Skeletal muscle tissue (tissue), 4 donors: Measurements from ENCODE around the gene FOXD4. TPM values are rescaled to one million over a fixed set of nuclear protein-coding genes. Genes with fewer than 3 reads are reported as not detected.
"Not testable (repeated sequence)": the region's sequence is repeated elsewhere in the genome, so short reads cannot be mapped to it uniquely, and the experiment has no call there.

ENCODE experiments used
- H3K27ac ChIP-seq: one replicate; pipeline ENCODE4 v1.7.0; 2013; ENCODE audit warnings: mild to moderate bottlenecking, low read depth, low read length, inconsistent platforms
- H3K27me3 ChIP-seq, 3 donors: one replicate each; pipeline ENCODE4 v1.7.0; 2013; ENCODE audit warnings: low read length in 3 of 3; ENCODE audit not compliant: control insufficient read depth in 3 of 3, insufficient read depth in 3 of 3
- H3K36me3 ChIP-seq, 3 donors: one replicate each; pipeline ENCODE4 v1.7.0; 2013; ENCODE audit warnings: low read length in 3 of 3; ENCODE audit not compliant: control insufficient read depth in 3 of 3, insufficient read depth in 3 of 3
- H3K4me1 ChIP-seq, 3 donors: one replicate each; pipeline ENCODE4 v1.7.0; 2013; ENCODE audit warnings: low read length in 3 of 3, mild to moderate bottlenecking in 3 of 3; ENCODE audit not compliant: control insufficient read depth in 3 of 3, insufficient read depth in 3 of 3
- H3K4me3 ChIP-seq, 3 donors: one replicate each; pipeline ENCODE4 v1.7.0; 2013; ENCODE audit warnings: low read length in 3 of 3
- H3K9ac ChIP-seq, 3 donors: one replicate each; pipeline ENCODE4 v1.7.0; 2013; ENCODE audit warnings: low read length in 3 of 3, mild to moderate bottlenecking in 3 of 3, moderate library complexity in 2 of 3, low read depth in 1 of 3
- H3K9me3 ChIP-seq, 3 donors: one replicate each; pipeline ENCODE4 v1.7.0; 2013; ENCODE audit warnings: low read length in 3 of 3; ENCODE audit not compliant: control insufficient read depth in 3 of 3
- total RNA-seq: library from RNA; depleted of rRNA; stranded (reverse); fragments of >200 nt; gene quantifications from one replicate; pipeline ENCODE4 v1.2.3, GENCODE V29; 2014
- donor health status: Osteomylitis.

The FOXD4 gene
- 0.52 TPM for total RNA-seq

- Histone ChIP-seq H3K4me1 (peaks cover 5 to 15% (median 6%) of the 10 kb centered on the region in 3 donors), H3K27me3 (peaks cover 30 to 32% (median 30%) of the 10 kb centered on the region in 3 donors)
- H3K9ac ChIP-seq, H3K27ac ChIP-seq, H3K36me3 ChIP-seq, H3K4me3 ChIP-seq, H3K9me3 ChIP-seq: not testable (repeated sequence)
These were observed at the start of gene FOXD4 for GRCh38 chr9:117995-118467. TSS of gene FOXD4 (minus strand) at chr9:118417. CDS start at chr9:118119, 298 bp downstream.

DNA sequence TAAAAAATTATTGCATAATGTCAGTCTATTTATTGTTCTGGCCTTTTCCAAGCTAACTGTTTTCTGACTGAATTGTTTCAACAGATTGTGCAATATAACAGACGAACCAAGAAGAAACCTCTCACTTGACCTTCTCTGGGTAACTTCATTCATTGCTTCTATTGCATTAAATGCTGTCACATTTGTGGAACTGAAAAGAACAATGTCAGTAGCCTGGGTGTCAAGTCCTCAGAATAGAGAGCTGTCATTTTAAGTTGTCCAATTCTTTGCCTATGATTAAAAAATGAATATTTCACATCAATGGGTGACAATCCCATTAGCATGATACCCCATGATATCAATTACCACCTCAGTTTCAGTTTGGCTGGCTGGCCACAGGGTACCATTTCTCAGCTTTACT, 41.7 kb upstream of the FOXD4 start:
- not testable (repeated sequence) for H3K4me1 ChIP-seq, H3K36me3 ChIP-seq, H3K9ac ChIP-seq, H3K27me3 ChIP-seq, H3K9me3 ChIP-seq, H3K4me3 ChIP-seq, H3K27ac ChIP-seq

DNA sequence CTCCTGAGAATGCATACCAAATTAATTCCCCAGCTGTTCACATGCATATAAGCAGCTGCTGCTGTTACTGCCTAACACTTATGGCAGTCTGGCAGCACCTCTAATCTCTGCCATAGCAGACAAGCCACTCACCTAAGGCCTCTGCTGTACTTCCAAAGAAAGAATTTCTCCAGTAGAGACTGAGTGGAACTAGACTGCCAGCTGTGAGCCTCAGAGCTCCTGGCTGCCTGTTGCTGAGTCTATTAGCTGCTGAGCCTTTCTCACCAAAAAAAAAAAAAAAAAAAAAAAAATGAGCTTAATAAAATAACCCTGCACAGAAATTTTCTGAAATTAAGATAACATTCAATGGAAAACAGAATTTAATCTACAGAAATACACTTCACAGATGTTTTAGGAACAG, 33.0 kb upstream of the FOXD4 start:
- H3K27me3 ChIP-seq, H3K9me3 ChIP-seq, H3K9ac ChIP-seq, H3K36me3 ChIP-seq, H3K27ac ChIP-seq, H3K4me3 ChIP-seq, H3K4me1 ChIP-seq: not testable (repeated sequence)

GRCh38 chr9:139880-140279, 21.7 kb upstream of the FOXD4 start:
- not testable (repeated sequence) for H3K4me3 ChIP-seq, H3K27ac ChIP-seq, H3K9ac ChIP-seq, H3K27me3 ChIP-seq, H3K4me1 ChIP-seq, H3K36me3 ChIP-seq, H3K9me3 ChIP-seq

DNA sequence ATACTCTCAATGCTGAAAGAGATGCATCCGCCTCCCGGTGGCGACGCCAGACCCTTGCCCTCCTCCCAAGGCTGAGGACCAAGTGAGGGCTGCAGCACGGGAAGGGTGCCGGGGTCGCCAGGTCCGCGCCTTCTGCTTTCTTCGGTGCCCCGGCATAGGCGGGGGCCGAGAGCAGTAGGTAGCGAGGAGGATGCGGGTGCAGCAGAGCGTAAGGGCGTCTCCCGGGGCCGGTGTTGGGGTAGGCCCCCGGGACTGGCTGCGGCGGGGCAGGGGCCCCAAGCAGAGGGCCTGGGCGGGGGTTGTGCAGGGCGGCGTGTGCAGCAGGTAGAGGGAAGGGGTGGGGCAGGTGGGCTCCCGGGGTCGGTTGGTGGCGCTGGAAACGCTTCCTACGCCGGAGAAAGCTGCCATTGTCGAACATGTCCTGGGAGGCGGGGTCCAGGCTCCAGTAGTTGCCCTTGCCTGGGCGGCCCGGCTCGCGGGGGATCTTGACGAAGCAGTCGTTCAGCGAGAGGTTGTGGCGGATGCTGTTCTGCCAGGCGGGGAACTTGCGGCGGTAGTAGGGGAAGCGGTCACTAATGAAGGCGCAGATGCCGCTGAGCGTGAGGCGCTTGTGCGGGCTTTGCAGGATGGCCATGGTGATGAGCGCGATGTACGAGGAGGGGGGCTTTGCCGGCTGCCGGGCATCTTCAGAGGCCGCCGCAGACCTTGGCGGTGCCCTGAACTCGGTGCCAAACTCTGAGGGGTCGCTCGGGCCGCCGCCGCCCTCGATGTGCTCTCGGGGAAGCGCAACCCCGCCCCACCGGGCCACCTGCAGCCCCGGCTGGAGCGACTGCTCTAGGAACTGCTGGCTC, 848 bp downstream of the FOXD4 start:
- not testable (repeated sequence) for H3K4me3 ChIP-seq, H3K9ac ChIP-seq, H3K36me3 ChIP-seq, H3K9me3 ChIP-seq, H3K27ac ChIP-seq
- peaks cover 34 to 37% (median 37%) of the 10 kb centered on the region in 3 donors for H3K27me3 ChIP-seq
- H3K4me1 ChIP-seq = peaks cover 5 to 15% (median 6%) of the 10 kb centered on the region in 3 donors

DNA sequence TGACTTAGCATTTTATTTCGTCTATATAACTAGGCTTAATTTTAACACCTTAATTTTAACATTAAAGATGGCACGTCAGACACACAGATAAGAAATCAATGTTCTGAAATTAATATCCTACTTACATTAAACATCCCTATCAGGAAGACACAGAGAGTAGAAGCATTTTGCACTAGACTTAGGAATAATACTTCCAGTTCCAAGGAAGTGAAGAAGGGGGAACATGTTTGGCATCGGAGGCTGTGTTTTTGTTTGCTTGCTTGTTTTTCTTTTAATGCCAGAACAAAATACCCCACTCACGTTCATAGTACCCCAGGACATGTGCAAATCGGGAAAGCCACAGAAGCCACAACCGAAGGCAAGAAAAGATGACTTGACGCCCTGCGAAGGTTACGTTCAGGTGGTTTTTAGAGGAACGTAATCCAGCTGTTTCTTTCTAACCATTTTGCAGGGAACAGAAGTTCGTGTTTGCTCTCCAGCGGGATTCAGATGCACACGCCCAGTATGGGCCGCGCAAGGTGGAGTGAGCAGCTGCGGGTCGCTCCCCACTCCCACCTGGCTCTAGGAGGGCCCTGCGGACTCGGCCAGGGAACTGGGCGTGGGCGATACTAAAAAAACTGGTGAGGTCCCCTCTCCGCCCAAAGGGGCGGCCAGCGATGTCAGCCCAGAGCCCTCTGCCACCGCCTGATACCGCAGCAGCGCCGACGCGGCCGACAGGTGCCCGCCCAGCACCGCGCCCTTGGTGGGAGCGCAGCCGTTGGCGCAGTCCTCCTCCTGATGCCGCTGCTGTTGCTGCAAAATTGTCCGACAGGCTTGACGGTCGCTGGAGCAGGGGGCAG, 1.8 kb downstream of the FOXD4 start:
- peaks cover 34 to 38% (median 37%) of the 10 kb centered on the region in 3 donors for H3K27me3 ChIP-seq
- H3K9ac ChIP-seq, H3K27ac ChIP-seq, H3K36me3 ChIP-seq, H3K4me3 ChIP-seq, H3K9me3 ChIP-seq: not testable (repeated sequence)
- peaks cover 5 to 15% (median 6%) of the 10 kb centered on the region in 3 donors for H3K4me1 ChIP-seq

DNA sequence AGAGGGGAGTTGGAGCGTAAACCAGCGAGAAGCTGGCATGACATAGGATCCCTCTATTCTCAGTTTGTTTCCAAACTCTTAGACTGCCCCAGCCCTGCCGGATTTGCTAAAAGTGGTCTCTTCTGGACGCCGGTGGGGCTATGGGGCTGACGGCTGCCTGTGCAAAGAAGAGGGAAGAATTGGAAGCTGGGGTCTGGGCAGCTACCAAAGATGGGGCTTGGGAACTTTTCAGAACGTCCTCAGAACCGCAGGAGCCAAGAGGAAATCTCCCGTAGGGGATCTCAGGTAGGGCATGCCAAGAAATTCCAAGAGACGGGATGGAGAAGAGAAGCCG, 3.1 kb downstream of the FOXD4 start:
- peaks cover 34 to 38% (median 37%) of the 10 kb centered on the region in 3 donors for H3K27me3 ChIP-seq
- H3K27ac ChIP-seq, H3K9ac ChIP-seq, H3K36me3 ChIP-seq, H3K9me3 ChIP-seq, H3K4me3 ChIP-seq: not testable (repeated sequence)
- peaks cover 5 to 15% (median 6%) of the 10 kb centered on the region in 3 donors for H3K4me1 ChIP-seq

GRCh38 chr9:114267-115117, 3.7 kb downstream of the FOXD4 start:
- peaks cover 5 to 17% (median 6%) of the 10 kb centered on the region in 3 donors for H3K4me1 ChIP-seq
- not testable (repeated sequence) for H3K9me3 ChIP-seq, H3K36me3 ChIP-seq, H3K27ac ChIP-seq
- peaks cover 34 to 42% (median 41%) of the 10 kb centered on the region in 3 donors for H3K27me3 ChIP-seq
- H3K9ac ChIP-seq = peak overlapping the region in 1 of 3 donors; percentile 40
- H3K4me3 ChIP-seq = peak overlapping the region; percentile 48 to 65 (median 50)

- not testable (repeated sequence) for H3K9me3 ChIP-seq, H3K36me3 ChIP-seq, H3K27ac ChIP-seq
- H3K4me3 ChIP-seq = peak overlapping the region; percentile 48 to 65 (median 50)
- H3K27me3 ChIP-seq = peaks cover 39 to 50% (median 46%) of the 10 kb centered on the region in 3 donors
- H3K9ac ChIP-seq = peak overlapping the region in 1 of 3 donors; percentile 40
- peaks cover 5 to 17% (median 6%) of the 10 kb centered on the region in 3 donors for H3K4me1 ChIP-seq
These were observed 4.5 kb downstream of the FOXD4 start for GRCh38 chr9:113468-114266.
